GM18861 (cell line): Measurements from ENCODE around the gene HCFC1R1.

ENCODE experiments used
- ATAC-seq: cut with Tn5 transposase; IDR thresholded peaks from one replicate; pipeline ENCODE4 v1.9.1; 2021; ENCODE audit not compliant: unreplicated experiment

The HCFC1R1 gene

DNA sequence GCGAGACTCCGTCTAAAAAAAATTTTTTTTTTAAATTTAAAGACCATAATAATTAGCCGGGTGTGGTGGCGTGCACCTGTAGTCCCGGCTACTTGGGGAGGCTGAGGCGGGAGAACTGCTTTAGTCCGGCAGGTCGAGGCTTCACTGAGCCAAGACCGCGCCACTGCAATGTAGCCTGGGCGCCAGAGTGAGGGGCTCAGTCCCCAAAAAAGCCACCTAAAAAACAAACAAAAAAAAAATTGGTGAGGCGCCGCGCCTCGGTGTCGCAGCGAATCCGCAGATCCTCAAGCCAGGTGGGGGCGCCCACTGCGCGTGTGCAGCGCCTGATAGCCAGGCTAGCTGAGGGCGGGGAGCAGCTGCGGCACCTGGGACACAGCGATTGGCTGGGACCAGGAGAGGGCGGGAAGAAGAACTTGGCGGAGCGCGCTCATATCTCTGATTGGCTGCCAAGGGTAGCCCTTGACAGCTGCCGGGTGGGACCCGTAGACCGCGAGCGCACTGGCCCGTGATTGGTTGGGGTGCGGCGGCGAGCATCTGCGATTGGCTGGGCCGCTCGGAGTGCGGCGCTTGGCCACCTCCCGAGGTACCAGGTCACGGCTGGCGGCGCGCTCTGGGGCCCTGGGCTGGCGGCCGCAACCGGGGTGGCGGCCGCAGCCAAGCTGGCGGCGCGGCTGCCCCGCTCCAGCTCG, 20.0 kb downstream of the HCFC1R1 start:
- peak; percentile 94 for ATAC-seq

DNA sequence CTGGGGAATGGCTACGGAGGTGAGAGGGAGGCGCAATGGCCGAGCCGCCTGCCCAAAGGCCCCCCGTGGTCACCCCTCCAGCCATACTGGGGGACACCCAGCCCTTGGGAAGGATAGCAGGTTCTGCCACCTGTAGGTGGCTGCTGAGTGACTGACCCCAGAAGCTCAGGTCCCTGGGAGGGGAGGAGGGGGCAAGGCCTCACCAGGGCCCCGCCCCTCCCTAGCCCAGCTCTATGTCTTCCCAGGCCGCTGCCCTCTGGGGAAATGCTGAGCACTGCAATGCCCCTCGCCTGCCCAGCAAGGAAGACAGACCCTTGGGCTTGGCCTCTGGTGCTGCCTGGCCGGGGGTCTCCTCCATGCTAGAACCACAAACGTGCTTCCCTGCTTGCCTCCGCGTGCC, 22.4 kb downstream of the HCFC1R1 start:
- no peak for ATAC-seq

DNA sequence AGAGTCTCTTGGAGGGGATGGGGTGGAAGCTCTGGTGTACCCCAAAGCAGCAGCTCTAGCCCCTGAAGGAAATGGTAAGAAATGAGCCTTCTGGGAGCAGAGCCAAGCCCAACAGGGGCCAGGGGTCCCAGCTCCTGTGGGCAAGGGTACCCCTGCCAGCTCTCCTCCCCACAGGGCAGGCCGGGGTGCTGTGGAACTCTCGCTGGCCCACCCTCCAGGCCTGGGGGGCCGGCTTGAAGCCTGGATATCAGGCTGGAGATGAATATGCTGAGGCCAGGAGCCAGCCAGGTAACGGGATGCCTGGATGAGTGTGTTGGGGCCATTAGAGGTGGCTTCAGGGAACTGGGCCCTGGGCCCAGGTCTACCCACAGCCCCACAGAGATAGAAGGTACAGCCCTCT, 23.2 kb downstream of the HCFC1R1 start:
- no peak for ATAC-seq

DNA sequence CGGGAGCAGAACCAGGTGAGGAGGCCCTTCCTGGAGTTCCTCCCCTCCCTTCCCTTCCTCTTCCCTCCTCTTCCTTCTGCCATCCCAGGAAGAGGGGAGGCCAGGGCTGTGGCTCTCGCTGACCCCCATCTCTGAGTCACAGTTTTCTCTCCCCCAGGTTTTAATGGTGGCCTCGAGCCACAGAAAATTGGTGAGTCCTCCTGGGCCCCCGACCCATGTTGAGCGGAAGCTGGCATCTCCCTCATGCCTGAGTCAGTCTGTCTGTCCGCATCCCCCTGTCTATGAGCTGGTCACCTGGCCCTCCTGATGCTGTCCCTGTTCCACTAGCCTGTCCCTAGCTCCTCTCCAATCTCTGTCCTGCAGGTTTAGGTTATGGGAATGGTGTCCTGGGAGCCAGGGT, 23.8 kb downstream of the HCFC1R1 start:
- ATAC-seq, result no peak

DNA sequence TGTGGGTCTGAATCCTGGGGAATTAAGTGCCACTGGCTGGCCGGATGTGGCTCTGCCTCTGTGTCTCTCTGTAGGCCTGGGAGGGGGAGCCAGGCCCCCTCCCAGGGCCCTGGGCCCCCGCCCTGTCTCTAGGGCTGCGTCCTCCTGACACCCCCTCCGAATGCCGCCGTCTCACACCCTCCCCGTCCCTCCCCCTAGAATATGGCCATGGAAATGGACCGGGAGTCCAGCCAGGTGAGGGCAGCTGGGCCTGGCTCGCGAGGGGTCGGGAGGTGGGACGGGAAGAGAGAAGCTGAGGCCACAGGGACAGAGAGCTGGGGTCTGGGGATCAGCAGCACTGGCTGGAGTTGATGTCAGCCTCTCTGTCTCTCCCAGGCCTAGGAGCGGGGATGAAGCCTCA, 27.4 kb downstream of the HCFC1R1 start:
- ATAC-seq, result no peak

DNA sequence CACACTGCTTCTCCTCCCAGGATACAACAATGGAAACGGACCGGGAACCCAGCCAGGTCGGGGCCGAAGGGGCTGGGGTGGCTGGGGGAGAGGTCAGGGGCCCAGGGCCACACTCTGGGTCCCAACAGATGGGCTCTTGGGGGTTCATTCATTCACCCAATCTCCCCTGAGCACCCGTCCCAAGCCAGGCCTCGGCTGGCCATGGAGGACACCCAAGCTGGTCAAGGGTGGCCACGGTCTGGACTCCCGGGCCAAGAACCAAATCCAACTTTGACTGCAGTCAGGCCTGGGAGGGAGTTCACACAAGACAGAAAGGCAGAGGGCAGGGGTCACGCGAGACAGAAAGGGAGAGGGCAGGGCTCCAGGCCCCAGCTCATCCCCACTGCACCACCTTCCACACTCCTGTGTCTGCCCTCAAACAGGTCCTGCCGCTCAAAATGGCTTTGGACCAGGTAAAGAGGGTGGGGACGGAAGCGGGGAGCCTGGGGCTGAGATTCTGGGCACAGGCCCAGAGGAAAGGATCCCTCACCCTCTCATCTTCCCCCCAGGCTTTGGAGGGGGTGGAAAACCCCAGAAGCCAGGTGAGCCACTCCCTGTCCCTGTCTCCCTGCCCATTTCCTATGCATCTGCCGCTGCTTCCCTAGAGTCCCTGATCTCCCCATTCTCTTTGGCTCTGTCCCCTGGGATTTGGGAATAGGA, 31.2 kb downstream of the HCFC1R1 start:
- no peak for ATAC-seq

DNA sequence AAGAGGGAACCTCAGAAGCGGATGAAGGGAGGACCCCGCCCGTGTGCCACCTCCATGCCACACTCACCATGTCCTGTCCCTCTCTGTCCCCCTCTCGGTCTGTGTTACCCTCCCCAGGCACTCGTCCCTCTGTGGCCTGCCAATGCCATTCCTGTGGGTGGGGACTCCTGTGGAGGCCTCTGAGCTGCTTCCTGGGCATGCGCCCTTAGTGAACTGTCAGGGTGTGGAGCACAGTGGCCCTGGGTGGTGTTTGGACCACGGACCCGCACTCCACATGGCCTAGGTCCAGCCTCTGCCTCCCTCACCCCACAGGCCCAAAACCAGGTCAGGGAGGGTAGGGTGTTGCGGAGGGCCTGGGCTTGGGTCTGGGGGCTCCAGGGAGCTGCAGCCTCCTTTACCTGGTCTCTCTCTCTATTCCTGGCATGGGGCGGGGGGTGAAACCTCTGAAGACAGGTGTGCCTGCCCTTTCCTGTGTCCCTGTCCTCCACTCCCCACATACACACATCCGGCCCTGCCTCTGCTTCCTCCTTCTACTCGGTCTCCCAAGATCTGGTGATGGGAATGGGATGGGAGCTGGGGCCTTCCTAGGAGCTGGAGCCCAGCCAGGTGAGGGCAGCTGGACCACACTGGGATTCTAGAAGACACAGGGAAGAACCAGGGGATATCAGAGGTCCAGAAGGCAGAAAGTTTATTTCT, 32.0 kb downstream of the HCFC1R1 start:
- ATAC-seq, result no peak

DNA sequence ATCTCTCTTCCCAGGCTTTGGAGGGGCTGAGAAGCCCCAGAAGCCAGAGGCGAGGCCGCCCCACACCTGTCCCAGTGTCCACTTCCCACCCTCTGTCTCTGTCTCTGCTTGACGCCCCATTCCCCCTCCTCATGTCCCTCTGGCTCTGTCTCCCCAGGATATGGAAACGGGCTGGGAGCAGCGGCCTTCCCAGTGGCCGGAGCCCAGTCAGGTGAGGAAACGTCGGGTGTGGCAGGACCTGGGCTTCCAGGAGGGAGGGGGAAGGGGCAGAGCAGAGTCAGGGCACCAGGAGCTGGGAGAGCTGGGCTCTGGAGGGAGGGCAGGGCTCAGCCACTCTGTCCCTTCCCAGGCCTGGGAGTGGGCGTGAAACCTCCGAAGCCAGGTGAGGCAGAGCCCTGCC, 32.9 kb downstream of the HCFC1R1 start:
- no peak for ATAC-seq

DNA sequence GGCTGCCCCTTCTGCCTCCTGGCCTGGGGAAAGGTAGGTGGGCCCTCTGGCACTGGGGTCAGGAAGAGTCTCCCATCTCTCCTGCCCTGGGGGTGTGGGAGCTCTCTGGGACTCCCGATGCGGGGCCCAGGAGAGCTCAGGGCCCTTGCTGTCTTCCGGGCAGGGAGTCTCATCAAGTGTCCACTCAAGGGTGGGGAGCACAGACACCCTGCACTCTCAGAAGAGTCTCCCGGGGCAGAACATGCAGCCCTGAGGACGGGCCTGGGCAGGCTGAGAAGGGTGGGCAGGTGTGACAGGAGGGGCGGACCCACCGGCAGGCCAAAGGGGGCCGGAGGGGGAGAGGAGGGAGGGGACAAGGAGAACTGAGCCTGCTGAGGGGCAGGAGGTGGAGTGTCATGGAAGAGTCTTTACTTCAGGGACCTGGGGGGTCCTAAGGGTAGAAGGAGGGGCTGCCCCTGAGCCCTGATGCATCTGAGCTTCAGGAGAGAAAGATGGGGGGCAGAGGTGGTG, 35.1 kb downstream of the HCFC1R1 start:
- no peak for ATAC-seq

DNA sequence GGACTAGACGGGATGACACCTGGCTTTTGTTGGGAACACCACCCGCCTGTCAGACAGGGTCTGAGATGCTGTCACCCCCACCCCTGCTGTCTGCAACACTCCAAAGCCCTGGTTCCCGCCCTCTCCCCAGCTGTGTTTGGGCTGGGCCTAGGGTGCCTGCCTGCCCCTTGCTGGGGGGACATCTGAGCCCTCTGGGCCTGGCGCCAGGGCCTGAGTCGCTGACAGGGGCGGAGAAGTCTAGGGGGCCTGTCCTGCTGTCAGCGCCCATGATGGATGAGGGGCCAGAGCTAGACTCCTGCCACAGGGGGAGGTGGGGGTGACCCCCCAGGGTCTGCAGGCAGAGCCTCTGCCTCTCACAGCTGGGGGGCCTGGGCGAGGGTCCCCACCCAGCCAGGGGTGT, 35.9 kb downstream of the HCFC1R1 start:
- no peak for ATAC-seq

DNA sequence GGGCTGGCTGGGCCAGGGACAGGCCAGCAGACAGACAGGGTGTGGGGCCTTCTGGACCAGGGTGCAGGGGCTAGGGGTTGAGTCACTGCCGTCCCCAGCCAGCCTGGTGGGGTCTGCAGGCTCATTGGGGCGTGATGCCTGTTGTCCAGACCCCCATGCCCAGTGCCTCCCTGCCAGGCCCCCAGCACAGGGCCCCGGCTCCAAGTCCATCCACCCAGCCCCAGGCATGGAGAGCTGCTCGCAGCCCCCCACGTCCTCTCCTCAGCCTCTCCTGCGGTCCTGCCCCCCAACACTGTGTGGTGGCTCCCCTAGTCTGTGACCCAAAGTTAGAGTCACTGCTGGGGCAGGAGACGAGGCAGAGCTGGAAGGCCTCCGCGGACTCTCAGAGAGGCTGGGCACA, 36.5 kb downstream of the HCFC1R1 start:
- ATAC-seq, result no peak

DNA sequence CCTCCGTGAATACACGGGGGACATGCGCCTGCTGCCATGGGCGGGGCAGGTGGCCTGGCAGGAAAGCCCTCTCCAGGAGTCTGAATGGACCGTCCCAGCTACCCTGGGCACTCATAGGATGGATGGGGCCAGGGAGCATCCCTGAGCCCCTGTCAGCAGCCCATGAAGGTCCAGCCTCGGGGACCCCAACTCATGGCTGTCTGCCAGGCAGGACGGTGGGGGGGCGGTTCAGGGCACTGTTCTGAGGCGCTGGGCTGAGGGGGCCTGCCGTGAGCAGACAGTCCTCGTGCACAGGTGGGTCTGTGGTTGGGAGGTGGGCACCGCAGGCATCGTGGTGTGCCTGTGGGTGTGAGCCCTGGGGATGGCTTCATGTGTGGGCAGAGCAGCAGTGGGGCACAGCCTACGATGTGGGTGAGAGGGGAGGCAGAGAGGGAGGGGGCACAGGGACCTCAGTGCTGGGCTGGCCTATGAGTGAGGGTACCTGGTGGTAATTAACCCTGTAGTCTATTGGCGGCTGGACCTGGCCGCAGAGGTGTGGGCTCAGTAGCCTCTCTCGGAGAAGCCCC, 37.0 kb downstream of the HCFC1R1 start:
- ATAC-seq, result no peak

DNA sequence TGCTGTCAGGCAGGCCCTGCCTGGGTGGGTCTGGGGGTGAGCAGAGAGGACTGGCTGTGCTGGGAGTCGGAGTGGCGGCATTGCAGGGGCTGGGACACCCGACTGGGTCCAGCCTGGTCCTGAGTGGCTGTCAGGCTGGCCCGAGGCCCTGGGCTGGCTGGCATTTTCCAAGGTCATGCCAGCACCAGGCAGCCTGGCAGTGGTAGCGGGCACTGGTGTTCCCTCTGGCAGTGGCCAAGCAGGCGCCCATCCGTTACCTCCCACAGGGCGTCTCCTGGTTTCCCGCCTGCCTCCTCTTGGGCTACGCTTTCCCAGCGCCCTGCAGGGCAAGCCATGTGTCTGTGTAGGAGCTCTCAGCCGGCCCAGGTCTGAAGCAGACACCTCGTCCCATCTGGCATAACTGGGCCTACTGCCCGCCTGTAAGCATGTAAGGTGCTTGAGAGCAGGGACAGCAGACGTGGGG, 37.8 kb downstream of the HCFC1R1 start:
- no peak for ATAC-seq

DNA sequence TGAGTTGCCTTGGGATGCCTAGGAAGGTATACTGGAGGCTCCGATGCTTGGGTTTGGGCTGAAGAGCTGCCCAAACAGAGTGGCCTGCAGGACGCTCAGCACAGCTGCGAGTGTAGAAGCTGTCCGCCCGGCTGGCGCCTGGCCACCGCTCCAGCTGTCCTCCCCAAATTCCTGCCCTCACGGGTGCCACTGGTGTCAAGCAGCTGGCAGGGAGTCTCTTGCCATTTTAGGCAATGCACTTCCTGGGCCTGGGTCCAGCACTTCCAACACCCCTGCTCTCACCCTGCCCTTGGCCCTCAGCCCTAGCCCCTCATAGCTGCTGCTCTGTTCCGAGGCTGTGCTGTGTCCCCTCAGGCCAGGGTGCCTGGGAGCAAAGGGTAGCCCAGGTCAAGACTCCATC, 38.3 kb downstream of the HCFC1R1 start:
- no peak for ATAC-seq

DNA sequence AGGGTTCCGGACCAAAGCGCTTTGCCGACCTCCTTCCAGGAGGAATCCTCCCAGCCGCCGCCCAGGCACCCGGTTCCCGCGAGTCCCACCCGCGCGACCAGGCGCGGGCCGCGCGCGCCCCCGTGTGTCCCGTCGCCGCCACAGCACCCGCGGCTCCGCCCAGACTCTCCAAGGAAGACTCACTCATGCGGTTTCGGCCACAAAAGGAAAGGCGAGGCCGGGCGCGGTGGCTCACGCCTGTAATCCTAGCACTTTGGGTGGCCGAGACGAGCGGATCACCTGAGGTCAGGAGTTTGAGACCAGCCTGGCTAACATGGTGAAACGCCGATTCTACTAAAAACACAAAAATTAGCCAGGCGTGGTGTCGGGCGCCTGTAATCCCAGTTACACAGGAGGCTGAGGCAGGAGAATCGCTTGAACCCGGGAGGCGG, 40.0 kb downstream of the HCFC1R1 start:
- ATAC-seq, result no peak

DNA sequence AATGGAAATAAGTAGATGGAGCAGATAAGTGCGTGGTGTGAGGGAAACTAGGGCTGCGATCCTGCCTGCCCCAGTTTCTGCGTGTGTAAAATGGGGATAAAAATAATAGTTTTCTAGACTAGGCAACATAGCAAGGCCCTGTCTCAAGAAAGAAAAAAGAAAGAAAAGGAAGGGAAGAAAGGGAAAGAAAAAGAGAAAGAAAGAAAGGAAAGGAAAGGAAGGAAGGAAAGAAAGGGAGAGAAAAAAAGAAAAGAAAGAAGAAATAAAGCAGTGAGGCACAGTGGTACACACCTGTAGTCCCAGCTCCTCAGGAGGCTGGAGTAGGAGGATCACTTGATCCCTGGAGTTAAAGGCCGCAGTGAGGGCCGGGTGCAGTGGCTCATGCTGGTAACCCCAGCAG, 41.3 kb downstream of the HCFC1R1 start:
- no peak for ATAC-seq

DNA sequence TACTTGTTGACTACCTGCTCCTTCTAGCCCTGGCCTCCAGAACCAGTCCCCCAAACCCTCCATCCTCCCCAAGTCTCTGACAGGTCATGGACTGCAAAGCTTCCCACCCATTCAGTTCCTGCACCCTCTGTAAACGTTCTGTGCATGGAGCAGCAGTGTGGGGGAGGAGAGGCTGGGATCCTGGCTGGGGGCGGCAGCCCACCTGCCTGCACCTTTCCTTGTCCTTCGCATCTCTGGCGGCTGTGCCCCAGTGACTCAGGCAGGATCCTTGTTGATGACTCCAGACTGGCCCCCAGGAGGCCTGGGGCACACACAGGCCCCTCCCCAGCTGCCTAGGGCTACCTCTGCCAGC, 41.9 kb downstream of the HCFC1R1 start:
- ATAC-seq, result no peak

DNA sequence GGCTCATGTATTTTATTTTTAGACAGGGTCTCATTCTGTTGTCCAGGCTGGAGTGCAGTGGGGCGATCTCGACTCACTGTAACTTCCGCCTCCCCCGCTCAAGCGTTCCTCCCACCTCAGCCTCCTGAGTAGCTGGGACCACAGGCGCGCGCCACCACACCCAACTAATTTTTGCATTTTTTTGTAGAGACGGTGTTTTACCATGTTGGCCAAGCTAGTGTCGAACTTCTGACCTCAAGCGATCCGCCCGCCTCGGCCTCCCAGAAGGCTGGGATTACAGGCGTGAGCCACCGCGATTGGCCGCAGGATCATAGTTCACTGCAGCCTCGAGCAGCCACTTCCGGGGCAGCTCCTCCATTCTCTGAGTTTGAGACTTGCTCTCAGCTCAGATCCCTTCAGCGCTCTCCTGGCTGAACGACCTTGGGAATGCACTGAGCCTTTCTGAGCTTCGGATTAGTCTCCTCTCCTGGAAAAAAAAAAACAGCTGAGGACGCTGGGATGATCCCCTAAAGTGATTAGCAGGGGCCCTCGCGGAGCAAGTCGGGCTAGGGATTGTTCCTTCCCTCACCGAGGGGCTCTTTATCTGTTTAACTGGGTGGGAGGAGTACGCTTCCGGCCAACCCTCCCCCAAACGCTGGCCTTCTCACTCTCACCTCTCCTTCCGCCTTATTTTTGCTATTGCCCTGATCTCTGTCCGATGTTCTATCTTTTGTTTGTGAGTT, 42.4 kb downstream of the HCFC1R1 start:
- ATAC-seq, result no peak

DNA sequence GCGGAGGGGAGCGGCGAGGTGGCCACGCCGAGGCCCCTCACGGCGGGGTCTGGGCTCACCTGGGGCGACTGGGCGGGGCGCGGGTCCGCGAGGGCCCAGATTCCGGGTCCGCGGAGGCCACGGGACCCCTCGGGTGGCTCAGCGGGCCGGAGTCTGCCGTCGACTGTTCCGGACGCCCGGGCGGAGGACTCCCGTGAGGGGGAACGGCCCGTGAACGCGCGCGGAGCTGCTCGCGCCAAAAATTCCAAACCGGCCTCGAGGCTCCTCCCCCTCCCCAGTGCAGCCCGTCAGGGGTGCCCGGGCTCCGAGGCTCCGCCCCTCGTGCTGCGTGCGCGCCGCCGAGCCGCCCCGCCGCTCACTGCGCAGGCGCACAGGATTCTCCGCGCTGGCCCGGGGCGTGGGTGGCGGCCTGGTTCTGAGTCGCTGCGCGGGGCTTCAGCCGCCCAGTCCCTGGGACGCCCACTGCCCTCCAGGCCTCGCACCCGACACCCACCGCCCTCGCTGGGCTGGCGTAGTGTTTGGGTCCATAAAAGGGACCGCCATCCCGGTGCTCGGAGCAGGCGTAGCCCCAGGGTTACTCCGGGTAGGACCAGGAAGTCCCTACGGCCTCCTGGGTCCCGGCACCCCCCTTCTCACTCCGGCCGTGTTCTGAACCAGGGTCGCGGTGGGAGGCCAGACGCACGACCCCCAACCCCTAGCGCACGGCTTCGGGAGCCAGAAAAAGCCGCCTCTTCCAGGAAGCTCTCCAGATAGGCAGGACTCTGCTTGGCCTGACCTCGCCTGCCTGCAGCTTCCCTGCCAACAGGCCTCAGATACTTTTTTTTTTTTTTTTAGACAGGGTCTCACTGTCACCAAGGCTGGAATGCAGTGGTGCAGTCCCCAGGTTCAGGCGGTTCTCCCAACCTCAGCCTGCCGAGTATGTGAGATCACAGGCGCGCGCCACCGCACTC, 43.2 kb downstream of the HCFC1R1 start, which contains the start of gene PKMYT1:
TSS of gene PKMYT1 (minus strand) at position 220 of the 950 bp plus-strand sequence. CDS start 789 bp downstream, outside the sequence.
- peak; percentile 75 for ATAC-seq
